T-helper 22 cell (primary cell): ENCODE measurements around the gene ZNF710.
"Not testable (repeated sequence)": the region's sequence is repeated elsewhere in the genome, so short reads cannot be mapped to it uniquely, and the experiment has no call there.

Source experiments
- DNase-seq: peaks from one replicate; pipeline ENCODE4 v3.0.0-alpha.2; 2020; ENCODE audit warnings: low read depth

Gene ZNF710

DNA sequence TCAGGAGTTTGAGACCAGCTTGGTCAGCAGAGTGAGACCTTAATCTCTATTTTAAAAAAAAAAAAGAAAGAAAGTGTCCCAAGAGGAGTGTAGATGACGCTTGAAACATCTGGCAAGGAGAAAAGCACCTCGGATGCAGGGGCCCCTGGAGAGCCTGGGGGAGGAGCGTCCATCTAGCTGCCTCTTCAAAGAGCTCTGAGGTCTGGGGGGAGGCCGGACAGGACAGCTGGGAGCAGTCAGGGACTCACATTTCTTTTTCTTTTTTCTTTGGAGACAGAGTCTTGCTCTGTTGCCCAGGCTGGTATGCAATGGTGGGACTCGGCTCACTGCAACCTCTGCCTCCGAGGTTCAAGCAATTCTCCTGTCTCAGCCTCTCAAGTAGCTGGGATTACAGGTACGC is 104.4 kb downstream of the ZNF710 start:
- no peak for DNase-seq

GRCh38 chr15:90106522-90107117 is 105.5 kb downstream of the ZNF710 start:
- DNase-seq = no peak

DNA sequence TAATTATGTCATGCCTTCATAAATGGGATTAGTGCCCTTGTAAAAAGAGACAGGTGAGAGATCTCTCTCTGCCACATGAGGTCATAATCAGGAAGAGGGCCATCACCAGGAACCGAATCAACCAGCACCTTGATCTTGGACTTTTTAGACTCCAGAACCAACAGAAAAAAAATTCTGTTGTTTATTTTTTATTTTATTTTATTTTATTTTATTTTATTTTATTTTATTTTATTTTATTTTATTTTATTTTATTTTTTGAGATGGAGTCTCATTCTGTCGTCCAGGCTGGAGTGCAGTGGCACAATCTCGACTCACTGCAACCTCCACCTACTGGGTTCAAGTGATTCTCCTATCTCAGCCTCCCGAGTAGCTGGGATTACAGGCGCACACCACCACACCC is 106.9 kb downstream of the ZNF710 start:
- DNase-seq = not testable (repeated sequence)

DNA sequence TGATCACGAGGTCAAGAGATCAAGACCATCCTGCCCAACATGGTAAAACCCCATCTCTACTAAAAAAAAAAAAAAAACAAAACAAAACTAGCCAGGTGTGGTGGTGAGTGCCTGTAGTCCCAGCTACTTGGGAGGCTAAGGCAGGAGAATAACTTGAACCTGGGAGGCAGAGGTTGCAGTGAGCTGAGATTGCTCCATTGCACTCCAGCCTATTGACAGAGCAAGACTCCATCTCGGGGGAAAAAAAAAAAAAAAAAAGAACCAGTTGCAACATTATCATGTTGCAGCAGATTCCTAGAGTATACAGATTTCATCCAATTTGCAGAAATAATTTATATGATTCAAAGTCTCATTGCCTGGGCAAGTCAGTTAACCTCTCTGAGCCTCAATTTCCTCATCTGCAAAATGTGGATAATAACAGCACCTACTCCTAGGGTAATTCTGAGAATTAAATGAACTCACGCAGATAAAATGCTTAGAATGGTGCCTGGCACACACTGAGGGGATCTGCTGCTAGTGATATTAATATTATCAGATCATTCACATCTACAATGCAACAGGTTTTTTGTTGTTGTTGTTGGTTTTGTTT is 108.1 kb downstream of the ZNF710 start:
- not testable (repeated sequence) for DNase-seq

DNA sequence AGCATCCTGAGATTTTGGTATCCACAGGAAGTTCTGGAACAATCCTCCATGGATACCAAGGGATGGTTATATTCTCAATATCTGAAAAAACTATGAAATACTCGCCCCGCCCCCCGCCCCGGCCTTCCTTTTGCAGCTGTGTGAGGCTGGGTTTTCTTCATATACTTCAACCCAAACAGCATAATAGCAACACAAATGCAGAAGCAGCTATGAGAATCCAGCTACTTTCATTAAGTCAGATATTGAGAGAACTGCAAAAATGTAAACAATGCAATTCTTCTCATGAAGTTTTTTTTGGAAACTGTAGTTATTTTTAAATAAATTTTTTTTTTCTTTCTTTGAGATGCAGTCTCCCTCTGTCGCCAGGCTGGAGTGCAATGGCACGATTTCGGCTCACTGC is 112.0 kb downstream of the ZNF710 start:
- no peak for DNase-seq

DNA sequence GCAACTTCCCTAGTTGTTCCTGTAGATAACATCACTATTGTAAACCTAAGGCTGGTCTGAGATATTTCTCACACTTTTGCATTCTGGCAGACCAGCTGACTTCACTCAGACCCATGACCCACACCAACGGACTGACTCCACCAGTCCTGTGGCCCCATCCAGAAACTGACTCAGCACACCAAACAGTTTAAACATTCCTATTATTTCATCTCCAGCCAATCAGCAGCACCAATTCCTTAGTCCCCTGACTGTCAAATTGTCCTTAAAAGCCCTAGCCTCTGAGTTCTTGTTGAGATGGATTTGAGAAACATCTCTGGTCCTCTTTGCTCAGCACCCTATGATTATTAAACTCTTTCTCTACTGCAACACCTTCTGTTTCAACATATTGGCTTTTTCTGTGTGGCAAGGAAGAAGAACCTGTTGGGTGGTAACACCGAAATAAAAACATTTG is 113.4 kb downstream of the ZNF710 start:
- no peak for DNase-seq

- DNase-seq = no peak
These were observed 114.7 kb downstream of the ZNF710 start for GRCh38 chr15:90115783-90116182.

GRCh38 chr15:90119367-90119766 is 118.2 kb downstream of the ZNF710 start:
- no peak for DNase-seq

DNA sequence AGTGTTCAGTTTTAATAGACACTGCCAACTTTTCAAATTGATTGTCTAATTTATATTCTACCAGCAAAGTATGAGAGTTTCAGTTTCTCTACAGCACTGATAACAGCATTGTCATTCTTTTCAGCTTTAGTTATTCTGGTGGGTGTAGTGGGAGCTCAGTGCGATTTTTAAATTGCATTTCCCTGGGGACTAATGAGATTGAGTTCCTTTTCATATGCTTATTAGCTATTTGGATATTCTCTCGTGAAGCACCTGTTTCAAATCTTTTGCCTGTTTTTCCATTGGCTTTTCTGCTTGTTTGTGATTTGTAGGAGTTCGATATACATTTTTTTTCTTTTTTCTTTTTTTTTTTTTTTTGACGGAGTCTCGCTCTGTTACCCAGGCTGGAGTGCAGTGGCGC is 120.0 kb downstream of the ZNF710 start:
- DNase-seq = no peak

DNA sequence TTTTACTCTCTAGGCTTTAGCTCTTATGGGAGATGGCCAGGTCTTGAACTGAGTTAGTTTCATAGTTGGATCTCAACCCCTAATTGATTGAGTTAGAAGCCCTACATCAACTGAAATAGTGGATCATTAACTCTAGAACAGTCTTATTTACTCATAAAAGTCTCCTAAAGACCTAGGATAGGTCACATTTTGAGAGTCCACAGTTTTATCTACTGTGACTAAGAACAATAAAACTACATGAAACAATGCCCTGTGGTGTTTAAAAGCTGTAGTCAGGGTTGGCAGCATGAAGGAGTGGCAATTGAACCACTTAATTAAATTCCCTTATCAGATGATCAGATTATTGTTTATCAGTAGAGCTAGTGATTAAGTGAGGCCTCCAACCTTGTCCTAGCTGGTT is 123.4 kb downstream of the ZNF710 start:
- DNase-seq = no peak

GRCh38 chr15:90126022-90126421 is 124.9 kb downstream of the ZNF710 start:
- DNase-seq = no peak

DNA sequence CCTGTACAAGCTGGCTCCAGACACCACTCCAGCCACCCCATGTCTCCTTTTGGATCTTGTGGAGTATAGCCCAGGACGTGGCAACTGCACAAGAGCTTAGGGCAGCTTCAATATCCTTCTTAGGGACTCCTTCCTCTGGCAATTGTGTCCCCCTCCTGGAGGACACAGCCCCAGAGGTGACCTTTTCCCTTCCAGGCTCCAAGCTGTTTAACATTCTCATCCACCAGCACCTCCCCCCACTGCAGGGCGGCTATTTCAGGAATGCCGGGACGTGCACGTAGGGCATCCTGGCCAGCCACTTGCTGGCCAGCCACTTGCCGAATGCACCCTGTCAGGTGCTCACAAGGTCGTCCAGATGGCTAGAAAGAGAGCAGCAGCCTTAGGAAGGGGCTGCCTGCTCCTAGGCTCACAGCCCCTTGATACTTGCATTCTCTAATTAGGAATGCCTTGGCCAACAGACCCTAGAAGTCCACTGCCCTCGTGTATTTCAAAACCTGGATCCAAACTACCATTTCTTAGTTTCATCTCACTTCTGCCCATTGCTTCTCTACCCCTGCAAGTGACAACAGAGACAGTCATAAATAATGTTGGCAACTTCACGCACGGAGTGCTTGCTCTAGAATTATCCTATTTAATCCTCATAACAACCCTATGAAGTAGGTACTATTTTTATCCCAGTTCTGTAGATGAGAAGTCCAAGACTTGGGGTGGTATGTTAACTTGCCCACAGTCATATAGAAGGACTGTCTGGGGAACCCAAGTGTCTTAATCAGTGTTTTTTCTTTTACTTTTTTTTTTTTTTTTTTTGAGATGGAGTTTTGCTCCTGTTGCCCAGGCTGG is 125.7 kb downstream of the ZNF710 start:
- no peak for DNase-seq

- DNase-seq = no peak
These were observed 129.2 kb downstream of the ZNF710 start for GRCh38 chr15:90130291-90130690.
